Hair follicular keratinocyte (primary cell): ENCODE results near the gene CD1C. TPM values are rescaled to one million over a fixed set of nuclear protein-coding genes. Genes with fewer than 3 reads are reported as not detected.

Experiments
- total RNA-seq: library from RNA; depleted of rRNA; stranded (reverse); fragments of >200 nt; gene quantifications from 2 replicates; pipeline ENCODE4 v1.2.3, GENCODE V29; 2015

Gene CD1C
- not detected in 2 replicates for total RNA-seq

DNA sequence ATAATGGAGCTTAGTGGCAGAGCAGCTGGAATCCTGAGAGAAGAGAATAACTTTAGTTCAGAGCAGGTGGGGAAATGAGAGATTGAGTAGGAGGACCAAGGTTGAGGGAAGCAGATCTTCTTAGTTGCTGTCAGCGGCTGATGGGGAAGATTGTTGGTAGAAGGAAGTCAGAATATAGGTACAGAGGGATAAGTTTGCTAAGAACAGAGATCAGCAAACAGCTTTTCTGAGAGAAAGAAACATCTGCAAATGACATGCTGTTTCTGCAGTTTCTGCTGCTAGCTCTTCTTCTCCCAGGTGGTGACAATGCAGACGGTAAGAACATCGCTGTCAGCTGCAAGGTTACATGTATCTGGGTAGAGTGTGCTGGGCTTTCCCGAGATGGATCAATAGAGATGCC is at the start of gene CD1C:
Gene CD1C, plus strand, starts transcription at position 113 of the 400 bp plus-strand sequence. Its CDS starts 142 bp downstream, at position 255.

DNA sequence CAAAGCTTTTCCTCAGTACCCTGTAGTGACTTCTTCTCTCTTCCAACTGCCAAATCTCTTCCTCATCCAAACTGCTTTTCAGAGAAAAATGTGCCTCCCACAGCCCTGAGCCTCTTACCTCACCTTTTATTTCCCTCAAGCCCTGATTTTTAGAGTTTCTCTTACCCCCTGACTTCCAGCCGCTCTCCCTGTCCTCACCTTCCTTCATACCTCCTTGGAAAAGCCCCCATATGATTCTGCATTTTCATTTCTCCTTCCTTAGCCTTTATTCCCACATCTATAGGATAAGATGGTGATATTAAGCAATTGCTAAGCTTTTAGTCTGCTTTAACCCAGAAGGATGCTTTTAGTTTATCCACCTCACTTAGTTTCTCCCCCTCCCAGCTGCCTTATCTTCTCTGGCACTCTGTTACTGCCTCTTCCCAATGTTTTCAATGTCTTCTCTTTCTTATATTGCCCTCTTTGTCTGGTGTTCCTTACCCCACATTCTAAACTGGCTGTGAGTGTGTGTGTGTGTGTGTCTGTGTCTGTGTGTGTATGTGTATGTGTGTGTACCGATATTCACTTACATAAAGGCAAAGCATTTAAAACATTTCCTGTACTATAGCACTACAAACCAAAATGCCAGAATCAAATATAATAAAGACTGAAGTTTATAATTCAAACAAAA is 41.9 kb downstream of the CD1C start, which contains the start of gene CD1B:
Gene CD1B, minus strand, starts transcription at position 51 of the 670 bp plus-strand sequence. CDS start 108 bp downstream, outside the sequence.

Other genes starting within 250 kb of the CD1C start
- gene CD1D, start 109.0 kb upstream of the CD1C start, total RNA-seq, result 9.1 and 9.4 TPM in 2 replicates
- not detected in 2 replicates for gene CD1A, start 35.5 kb upstream of the CD1C start, total RNA-seq
- gene CD1B, start 41.6 kb downstream of the CD1C start, total RNA-seq, result not detected in 2 replicates
- not detected in 2 replicates for gene CD1E, start 64.0 kb downstream of the CD1C start, total RNA-seq
- gene OR10T2, start 109.5 kb downstream of the CD1C start, total RNA-seq, result not detected in 2 replicates
- gene OR10K2, start 136.3 kb downstream of the CD1C start, total RNA-seq, result not detected in 2 replicates
- not detected in 2 replicates for gene OR10K1, start 171.9 kb downstream of the CD1C start, total RNA-seq
- gene OR10R2, start 182.3 kb downstream of the CD1C start, total RNA-seq, result not detected in 2 replicates